GM18951 (cell line): Measurements from ENCODE around the gene RECQL5.

ENCODE experiments used
- POLR2A ChIP-seq: IDR thresholded peaks from 4 replicates; pipeline ENCODE4 v1.6.1; 2011; ENCODE audit warnings: mild to moderate bottlenecking; ENCODE audit not compliant: insufficient read length, insufficient read depth; ENCODE audit errors: extremely low read depth
- in situ Hi-C: fragments of 300-500 bp; cut with MboI; formaldehyde crosslinking; loops from one replicate; pipeline ENCODE4 v1.12.0; 2022; ENCODE audit warnings: low sequenced_read_pairs, mixed read lengths, inconsistent platforms; ENCODE audit not compliant: unreplicated experiment

Gene RECQL5

DNA sequence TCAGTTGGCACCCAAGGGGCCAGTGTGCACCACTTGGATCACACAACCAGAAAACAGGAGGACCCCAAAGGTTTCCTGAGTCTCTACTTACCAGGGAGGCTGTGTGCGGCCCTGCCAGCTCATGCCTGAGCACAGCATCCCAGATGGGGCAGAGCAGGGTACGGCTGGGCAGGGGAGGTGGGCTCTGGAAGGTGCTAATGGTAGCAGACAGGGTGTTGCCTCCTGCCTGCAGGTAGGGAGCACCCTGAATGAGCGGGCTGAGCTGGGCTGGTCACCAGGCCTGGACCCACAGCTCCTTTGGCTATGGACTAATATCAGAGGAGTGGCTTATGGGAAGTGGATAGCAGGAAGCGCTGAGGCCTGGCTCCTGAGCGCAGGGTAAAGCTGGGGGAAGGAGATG, 14.6 kb downstream of the RECQL5 start:
- TF ChIP-seq POLR2A: no peak
- in situ Hi-C loops: no loop called here

DNA sequence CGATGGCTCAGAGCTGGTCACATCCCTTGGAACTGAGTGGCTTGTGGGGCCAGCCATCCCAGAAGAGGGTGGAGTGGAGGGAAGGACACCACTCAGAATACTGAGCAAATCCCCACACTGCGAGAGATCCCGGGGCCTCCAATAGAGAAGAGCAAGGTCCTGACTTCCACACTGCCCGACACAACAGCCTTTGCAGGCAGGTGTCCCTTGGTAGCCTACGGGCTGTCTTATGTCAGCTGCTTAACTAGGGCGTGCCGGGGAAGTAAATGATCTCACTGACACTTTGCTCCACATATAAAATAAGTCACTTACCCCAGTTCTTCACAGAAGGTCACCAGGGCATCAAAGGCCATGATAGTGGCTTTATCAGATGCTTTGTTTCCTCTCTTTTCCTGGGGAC, 16.1 kb downstream of the RECQL5 start:
- in situ Hi-C loops: no loop called here
- no peak for TF ChIP-seq POLR2A

DNA sequence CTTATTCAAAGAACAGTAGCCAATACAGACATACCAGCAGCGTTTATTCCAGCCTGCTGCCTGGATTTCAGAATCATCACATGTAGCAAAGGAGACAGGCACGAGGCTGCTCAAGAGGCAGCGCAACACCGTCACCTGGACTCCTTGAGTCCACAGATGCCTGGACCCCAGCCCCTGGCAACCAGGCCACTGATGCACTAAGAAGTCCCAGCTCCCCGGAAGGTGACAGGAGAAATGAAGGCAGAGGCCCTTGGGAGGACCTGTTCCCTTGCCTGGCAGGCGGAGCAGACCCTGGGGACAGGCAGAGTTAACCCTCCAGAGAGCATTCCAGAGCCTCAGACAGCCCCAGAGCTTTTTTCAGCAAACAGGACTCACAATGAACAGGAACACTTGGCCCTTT, 17.3 kb downstream of the RECQL5 start:
- no peak for TF ChIP-seq POLR2A
- in situ Hi-C loops: no loop called here

DNA sequence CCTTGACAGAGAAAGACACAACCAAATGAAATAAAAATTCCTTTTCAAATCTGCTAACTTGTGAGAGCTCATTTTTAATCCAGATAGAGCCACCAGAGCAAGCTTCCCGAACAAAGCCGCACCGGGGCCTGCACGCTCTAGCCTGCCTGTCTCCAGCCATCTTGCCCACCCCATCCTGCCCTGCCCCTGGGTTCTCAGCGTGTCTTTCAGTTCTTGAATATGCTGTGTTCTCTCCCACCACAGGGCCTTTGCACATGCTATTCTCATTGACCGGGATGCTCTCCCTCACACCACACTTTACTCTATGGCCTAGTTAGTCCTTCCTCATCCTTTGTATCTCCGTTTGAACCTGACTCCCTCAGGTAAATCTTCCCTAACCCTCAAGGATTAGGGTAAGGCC, 19.0 kb downstream of the RECQL5 start:
- no peak for TF ChIP-seq POLR2A
- in situ Hi-C loops: no loop called here

DNA sequence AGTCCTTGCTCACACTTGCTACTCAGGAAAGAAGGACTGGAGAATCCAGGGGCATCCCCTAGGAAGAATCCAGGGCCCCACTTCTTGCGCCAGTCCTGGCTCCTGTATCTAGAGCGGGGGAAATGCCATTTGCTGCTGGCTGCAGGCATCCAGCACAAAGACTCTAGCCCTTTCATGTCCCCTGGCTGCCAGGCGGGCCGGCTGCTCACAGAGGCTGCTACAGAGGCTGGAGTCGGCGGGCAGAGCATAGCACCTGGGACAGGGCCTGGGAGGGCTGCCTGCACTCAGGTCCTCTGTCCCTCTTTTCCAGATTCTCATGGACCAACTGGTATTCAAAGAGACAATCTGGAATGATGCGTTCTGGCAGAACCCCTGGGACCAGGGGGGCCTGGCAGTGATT, 19.9 kb downstream of the RECQL5 start:
- TF ChIP-seq POLR2A: no peak
- in situ Hi-C loops: no loop called here

DNA sequence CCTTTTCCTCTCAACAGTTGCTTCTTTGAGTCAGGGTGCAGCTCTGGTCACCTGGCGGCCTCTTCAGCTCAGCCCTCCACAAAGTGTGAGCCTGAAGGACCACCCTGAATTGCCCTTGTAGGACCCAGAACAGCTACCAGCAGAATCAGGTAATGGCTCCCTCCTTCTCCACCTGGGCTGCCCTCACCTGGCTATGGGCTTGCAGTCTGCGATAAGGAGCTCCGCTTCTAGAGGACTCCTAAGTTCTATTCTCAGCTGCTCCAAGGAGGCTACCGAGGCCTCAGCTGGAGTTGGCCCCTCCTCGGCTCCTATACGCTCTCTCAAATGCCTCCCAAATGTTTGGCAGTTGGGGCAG, 20.3 kb downstream of the RECQL5 start:
- no peak for TF ChIP-seq POLR2A
- in situ Hi-C loops: no loop called here

DNA sequence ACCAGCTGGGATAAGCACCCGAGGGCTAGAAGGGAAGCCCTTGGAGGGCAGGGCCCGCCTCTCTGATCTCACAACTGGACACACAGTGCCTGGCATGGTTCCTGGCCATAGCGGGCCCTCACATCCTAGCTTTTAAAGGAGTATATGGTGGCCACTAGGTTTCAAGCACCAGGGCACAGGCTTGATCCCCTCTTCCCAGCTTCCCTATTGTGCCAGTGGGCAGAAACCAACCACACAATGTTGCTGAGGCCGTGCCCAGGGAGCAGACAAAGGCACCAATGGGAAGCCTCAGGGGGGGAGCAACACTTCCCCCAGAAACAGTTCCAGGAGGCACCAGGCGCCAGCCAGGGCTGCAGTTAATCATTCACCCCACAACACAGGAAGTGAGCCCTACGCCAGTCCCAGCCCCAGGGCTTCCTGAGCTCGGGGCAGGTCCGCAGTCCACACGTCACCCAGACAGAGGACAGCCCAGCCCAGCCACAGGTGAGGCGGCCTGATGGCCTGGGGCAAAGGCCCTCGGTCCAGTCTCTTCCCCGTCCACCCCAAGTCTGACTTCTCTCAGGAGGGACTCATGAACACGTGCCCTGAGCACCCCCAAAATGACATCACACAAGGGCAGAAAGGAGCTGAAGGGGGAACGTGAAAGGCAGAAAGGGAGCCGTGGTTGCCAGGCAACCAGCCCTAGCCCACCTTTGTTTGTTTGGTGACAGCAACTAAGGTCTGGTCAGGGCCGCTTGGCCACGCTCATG, 20.9 kb downstream of the RECQL5 start:
- in situ Hi-C loops: no loop called here
- peak; percentile 75 for TF ChIP-seq POLR2A

DNA sequence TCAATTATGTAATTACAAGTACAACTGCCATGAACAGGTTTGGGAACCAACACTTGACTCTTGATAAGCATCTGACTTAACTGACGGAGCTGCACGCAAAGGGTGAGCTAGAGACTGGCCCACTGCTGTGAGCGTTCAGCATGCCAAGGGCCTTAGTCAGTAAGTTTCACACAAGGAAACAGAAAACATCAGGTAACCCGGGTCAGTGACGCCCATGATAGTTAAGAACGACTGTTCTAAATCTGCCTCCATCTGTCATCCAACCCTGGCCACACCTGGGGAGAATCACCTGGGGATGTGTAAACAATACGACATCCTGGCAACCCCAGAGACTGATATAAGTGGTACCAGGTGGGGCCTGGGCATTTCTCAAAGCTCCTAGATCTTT, 21.5 kb downstream of the RECQL5 start:
- in situ Hi-C loops: no loop called here

DNA sequence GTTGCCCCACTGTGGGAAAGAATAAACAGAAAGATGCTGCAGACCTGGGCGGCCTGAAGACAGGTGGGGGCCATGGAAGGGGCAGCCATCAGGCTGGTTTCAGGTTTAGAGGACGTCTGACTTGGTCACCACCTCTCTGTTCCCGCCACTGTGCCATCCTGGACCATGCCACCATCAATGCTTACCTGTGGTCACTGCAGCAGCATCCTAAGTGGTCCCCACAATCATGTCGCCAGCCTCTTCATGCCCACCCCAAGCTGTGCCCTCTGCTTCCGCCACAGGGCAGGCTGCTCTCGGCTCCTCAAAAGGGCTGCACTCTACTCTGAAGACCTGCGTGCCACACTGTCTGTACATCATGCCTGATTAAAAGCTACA, 23.3 kb downstream of the RECQL5 start:
- in situ Hi-C loops: no loop called here
- no peak for TF ChIP-seq POLR2A

More for the DNA sequence above, 21.5 kb downstream of the RECQL5 start:
- TF ChIP-seq POLR2A: no peak

DNA sequence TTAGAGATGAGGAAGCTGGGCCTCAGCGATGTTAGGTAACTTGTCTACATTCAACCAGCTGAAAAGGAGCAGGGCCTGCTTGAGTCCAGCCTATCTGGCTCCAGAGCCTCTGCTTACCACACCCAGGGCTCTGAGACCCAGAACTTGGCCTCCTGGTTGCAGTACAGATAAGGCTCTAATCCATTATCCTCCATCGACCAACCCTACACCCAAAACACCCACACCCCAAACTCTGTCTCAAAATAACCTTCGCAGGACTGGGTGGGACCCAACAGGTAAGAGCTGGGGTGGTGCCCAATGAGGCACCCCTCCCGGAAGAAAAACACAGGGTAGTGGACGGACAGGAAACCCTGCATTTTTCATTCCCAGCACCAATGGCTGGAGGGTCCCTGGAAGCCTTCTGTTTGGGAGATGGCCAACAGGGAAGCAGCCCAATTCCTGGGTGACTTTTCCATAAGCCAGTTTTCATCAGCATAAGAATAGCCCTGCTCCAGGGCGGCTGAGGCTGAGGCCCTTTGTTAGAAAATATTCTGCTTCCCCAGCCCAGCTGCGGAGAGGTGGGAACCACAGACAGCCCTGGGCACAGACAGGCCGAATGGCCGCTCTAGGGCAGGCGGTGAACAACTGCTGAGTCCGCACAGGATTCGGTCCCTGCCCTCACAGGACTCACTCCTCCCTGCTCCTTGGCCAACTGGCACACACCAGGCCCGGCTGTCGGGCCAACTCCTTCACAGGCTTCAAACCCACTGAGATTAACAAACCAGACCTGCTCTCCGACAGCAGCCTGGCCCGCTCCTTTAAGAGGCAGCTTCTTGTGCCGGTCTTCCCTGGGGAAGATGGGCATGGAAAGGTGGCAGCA, 23.9 kb downstream of the RECQL5 start:
- in situ Hi-C loops: no loop called here
- TF ChIP-seq POLR2A: no peak

DNA sequence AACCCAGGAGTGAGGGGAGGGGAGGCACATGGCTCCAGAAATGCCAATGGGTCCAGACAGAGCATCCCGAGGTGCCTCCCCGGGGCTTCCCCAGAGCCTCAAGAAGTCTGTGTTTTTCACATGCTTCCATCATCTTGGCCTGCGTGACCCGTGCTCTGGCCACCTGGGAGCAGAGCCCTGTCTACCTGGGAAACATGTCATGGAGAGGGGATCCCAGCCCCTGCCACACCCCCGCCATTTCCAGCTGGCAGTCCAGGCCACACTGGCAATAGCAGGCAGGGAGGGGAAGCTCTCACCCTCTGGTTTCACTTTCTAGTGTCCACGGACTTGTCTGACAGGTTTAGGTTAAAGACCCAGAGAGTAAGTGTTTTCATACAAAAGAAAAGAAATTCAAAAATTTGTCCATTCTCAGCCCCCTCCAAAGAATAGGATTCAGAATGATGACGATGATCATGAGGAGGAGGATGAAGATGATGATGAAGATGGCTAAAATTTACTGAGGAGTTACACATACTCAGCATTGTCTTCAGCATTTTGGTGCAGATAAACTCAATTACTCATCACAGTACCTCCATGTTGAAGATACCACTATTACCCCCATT, 24.7 kb downstream of the RECQL5 start:
- no peak for TF ChIP-seq POLR2A
- in situ Hi-C loops: no loop called here

DNA sequence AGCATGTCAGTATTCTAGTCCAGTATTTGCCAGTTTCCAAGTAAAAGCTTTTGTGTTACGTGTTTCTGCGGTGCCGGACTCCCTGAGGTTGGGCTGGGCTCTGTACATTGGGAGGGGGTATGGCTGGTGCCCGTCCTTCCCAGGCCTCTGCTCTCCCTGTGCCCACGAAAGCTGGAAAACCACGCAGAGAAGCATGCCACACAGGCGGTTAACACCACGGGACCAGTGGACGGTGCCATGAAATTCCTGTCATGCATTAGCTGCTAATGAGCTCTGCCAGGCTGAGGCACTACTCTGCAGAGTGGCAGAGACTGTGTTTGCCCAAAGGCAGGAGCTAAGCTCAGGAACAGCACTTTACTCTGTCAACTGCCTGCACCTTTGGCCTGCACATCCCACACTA, 25.6 kb downstream of the RECQL5 start:
- TF ChIP-seq POLR2A: no peak
- in situ Hi-C loops: no loop called here

DNA sequence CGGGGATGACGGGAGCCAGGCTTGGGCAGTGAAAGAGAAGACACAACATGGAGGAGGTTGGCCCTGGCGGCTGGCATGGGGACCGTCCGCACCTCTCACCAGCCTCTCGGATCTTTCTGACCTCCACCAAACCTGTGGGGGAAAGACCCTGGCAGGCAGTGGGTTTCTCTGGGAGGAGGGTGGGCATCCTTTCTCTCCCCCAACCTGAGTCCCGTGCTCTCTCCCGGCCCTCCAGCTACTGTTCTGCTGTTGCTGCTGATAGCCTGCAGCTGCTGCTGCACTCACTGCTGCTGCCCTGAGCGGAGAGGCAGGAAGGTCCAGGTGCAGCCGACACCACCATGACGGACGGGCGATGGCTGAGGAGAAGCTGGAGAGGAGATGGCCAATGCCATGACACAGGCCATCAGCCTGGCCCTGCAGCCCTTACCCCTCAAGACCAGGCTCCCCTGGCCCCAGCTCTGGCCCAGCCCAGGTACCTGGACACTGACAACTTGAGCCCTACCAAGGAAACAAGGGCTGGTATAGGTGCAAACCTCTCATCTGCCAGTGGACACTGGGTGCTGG, 26.3 kb downstream of the RECQL5 start:
- in situ Hi-C loops: no loop called here
- TF ChIP-seq POLR2A: no peak
